ENCODE data around the gene NOXO1. TPM values are rescaled to one million over a fixed set of nuclear protein-coding genes. Genes with fewer than 3 reads are reported as not detected.

NOXO1 gene
- polyA plus RNA-seq, 1 of the 3 experiments (the other 2 are of a cell fraction) = 0.21 TPM

- Histone ChIP-seq H3K27ac (ENCODE audit: low read depth in 2 of 2, low read length in 1 of 2) (no peak overlapping the region), H3K9me2 (no peaks in the 10 kb centered on the region), H3K4me2 (no peak overlapping the region), H3K36me3 (replicated peaks in 1 of 2; ENCODE audit: control insufficient read depth in 1 of 2, insufficient read depth in 2 of 2, low read length in 1 of 2) (peaks cover 8 to 62% of the 10 kb centered on the region in 2 experiments), H3F3A (replicated peaks; ENCODE audit: insufficient read depth) (peaks cover 13% of the 10 kb centered on the region), H3K9ac (no peak overlapping the region), H3K4me1 (ENCODE audit: control insufficient read depth in 1 of 2, insufficient read depth in 2 of 2, low read depth in 1 of 2, low read length in 1 of 2) (peaks cover 9 to 26% of the 10 kb centered on the region in 2 experiments; a peak in 3 of 4 replicates), H3K4me3 (ENCODE audit: low read depth in 2 of 2, low read length in 1 of 2) (no peak overlapping the region), H3K27me3 (ENCODE audit: insufficient read depth) (no peaks in the 10 kb centered on the region), H2AFZ (ENCODE audit: low read depth) (no peak overlapping the region), H3K9me3 (no peaks in the 10 kb centered on the region), H3K79me2 (ENCODE audit: insufficient read depth) (peaks cover 42% of the 10 kb centered on the region), H4K20me1 (ENCODE audit: insufficient read depth) (peaks cover 42% of the 10 kb centered on the region)
- TF ChIP-seq JUND (IDR thresholded peaks at IDR 0.05) = no peak
- no peak for TF ChIP-seq RFX5 (IDR thresholded peaks at IDR 0.05; ENCODE audit: low read length)
- TF ChIP-seq SIN3A (IDR thresholded peaks at IDR 0.05; ENCODE audit: borderline replicate concordance, low read depth, low read length) = no peak
- TF ChIP-seq FOXJ3 (CRISPR knock-in tag; IDR thresholded peaks at IDR 0.05) = no peak
- ChIA-PET POLR2A (no interaction called here), CTCF (interaction anchor here (1.3 to 1.4 kb wide), 2 partner anchors 17 to 139 kb away, joined by 3 to 4 read pairs; partner anchors contain the start of gene GFER)
- DNase-seq = no peak
- WGBS (ENCODE audit: low lambda C conversion rate) = 91% methylated on average over 13 of the region's 19 CpGs
Measured at GRCh38 chr16:2001035-2001434, 19.8 kb upstream of the NOXO1 start.

- peaks cover 19% of the 10 kb centered on the region for H3F3A ChIP-seq (replicated peaks; ENCODE audit: insufficient read depth)
- no peak overlapping the region for H3K4me3 ChIP-seq (ENCODE audit: low read depth in 2 of 2, low read length in 1 of 2)
- peaks cover 6 to 16% of the 10 kb centered on the region in 2 experiments; a peak in 2 of 4 replicates for H3K4me1 ChIP-seq (ENCODE audit: control insufficient read depth in 1 of 2, insufficient read depth in 2 of 2, low read depth in 1 of 2, low read length in 1 of 2)
- TF ChIP-seq MAX (IDR thresholded peaks at IDR 0.05; ENCODE audit: low read depth) = no peak
- H4K20me1 ChIP-seq (ENCODE audit: insufficient read depth) = peaks cover 31% of the 10 kb centered on the region
- H2AFZ ChIP-seq (ENCODE audit: low read depth) = no peak overlapping the region
- H3K27ac ChIP-seq (ENCODE audit: low read depth in 2 of 2, low read length in 1 of 2) = no peak overlapping the region
- CTCF ChIA-PET = interaction anchor here (1.0 to 1.5 kb wide), 4 partner anchors 10 to 141 kb away, joined by 3 to 4 read pairs (median 4); partner anchors contain the start of gene SYNGR3
- WGBS (ENCODE audit: low lambda C conversion rate) = 93% methylated on average over 21 of the region's 28 CpGs
- no peaks in the 10 kb centered on the region for H3K27me3 ChIP-seq (ENCODE audit: insufficient read depth)
- peaks cover 31% of the 10 kb centered on the region; the same call in 1 of the 2 replicates for H3K79me2 ChIP-seq (ENCODE audit: insufficient read depth)
- no peak overlapping the region for H3K4me2 ChIP-seq
- no peaks in the 10 kb centered on the region for H3K9me3 ChIP-seq
- H3K9me2 ChIP-seq = no peaks in the 10 kb centered on the region
- POLR2A ChIA-PET = no interaction called here
- no peak overlapping the region for H3K9ac ChIP-seq
- no peak for DNase-seq
- peaks cover 8 to 58% of the 10 kb centered on the region in 2 experiments for H3K36me3 ChIP-seq (replicated peaks in 1 of 2; ENCODE audit: control insufficient read depth in 1 of 2, insufficient read depth in 2 of 2, low read length in 1 of 2)
Measured at GRCh38 chr16:1999866-2000514, 18.7 kb upstream of the NOXO1 start.

GRCh38 chr16:1998852-1999801 lies 17.9 kb upstream of the NOXO1 start:
- H2AFZ ChIP-seq (ENCODE audit: low read depth) = no peak overlapping the region
- no peaks in the 10 kb centered on the region for H3K9me2 ChIP-seq
- H3K27ac ChIP-seq (ENCODE audit: low read depth in 2 of 2, low read length in 1 of 2) = no peak overlapping the region
- no peak overlapping the region for H3K4me3 ChIP-seq (ENCODE audit: low read depth in 2 of 2, low read length in 1 of 2)
- CTCF ChIA-PET = interaction anchor here (1.0 to 1.5 kb wide), 3 partner anchors 9 to 141 kb away, joined by 3 to 4 read pairs (median 4); partner anchors contain the start of gene SYNGR3
- peaks cover 8 to 58% of the 10 kb centered on the region in 2 experiments for H3K36me3 ChIP-seq (replicated peaks in 1 of 2; ENCODE audit: control insufficient read depth in 1 of 2, insufficient read depth in 2 of 2, low read length in 1 of 2)
- 87% methylated on average over 9 of the region's 39 CpGs for WGBS (ENCODE audit: low lambda C conversion rate)
- no peak overlapping the region for H3K9ac ChIP-seq
- DNase-seq = no peak
- peaks cover 19% of the 10 kb centered on the region for H3F3A ChIP-seq (replicated peaks; ENCODE audit: insufficient read depth)
- POLR2A ChIA-PET = interaction anchor here (1.2 kb wide), 1 partner anchor 9 kb away, joined by 3 read pairs; no protein-coding TSS in a partner anchor
- H3K79me2 ChIP-seq (ENCODE audit: insufficient read depth) = peaks cover 22% of the 10 kb centered on the region; the same call in 1 of the 2 replicates
- TF ChIP-seq RXRA (IDR thresholded peaks at IDR 0.05; ENCODE audit: borderline replicate concordance, low read depth) (no peak), POLR2AphosphoS5 (IDR thresholded peaks at IDR 0.05; ENCODE audit: low read depth, low read length) (no peak), RCOR1 (IDR thresholded peaks at IDR 0.05; ENCODE audit: low read length) (no peak)
- peaks cover 2 to 7% of the 10 kb centered on the region in 2 experiments; a peak in 1 of 4 replicates for H3K4me1 ChIP-seq (ENCODE audit: control insufficient read depth in 1 of 2, insufficient read depth in 2 of 2, low read depth in 1 of 2, low read length in 1 of 2)
- no peaks in the 10 kb centered on the region for H3K27me3 ChIP-seq (ENCODE audit: insufficient read depth)
- H3K9me3 ChIP-seq = no peaks in the 10 kb centered on the region
- no peak overlapping the region for H3K4me2 ChIP-seq
- H4K20me1 ChIP-seq (ENCODE audit: insufficient read depth) = peaks cover 23% of the 10 kb centered on the region
